Left ventricle myocardium inferior (tissue), 1 donor: ENCODE measurements around the gene STX16. TPM values are rescaled to one million over a fixed set of nuclear protein-coding genes. Genes with fewer than 3 reads are reported as not detected.

ENCODE experiments used
- DNase-seq: peaks from one replicate; pipeline ENCODE4 v3.0.0-alpha.2; 2020
- H3K27ac ChIP-seq: fragments of 200-600 bp; replicated peaks from 2 replicates; pipeline ENCODE4 v1.8.0; 2021
- H3K27me3 ChIP-seq: fragments of 200-600 bp; 2 replicates; pipeline ENCODE4 v1.8.0; 2021; ENCODE audit warnings: low read depth
- H3K36me3 ChIP-seq: fragments of 200-600 bp; 2 replicates; pipeline ENCODE4 v1.8.0; 2021
- H3K4me1 ChIP-seq: fragments of 200-600 bp; 2 replicates; pipeline ENCODE4 v1.8.0; 2021
- H3K4me3 ChIP-seq: fragments of 200-600 bp; 2 replicates; pipeline ENCODE4 v1.8.0; 2021; ENCODE audit warnings: mild to moderate bottlenecking, moderate library complexity
- H3K9me3 ChIP-seq: fragments of 200-600 bp; replicated peaks from 2 replicates; pipeline ENCODE4 v1.8.0; 2021
- CTCF ChIP-seq: fragments of 200-600 bp; IDR thresholded peaks from 2 replicates; pipeline ENCODE4 v1.8.0; 2021; ENCODE audit warnings: antibody characterized with exemption, mild to moderate bottlenecking, borderline replicate concordance
- intact Hi-C: fragments of 100-400 bp; cut with micrococcal nuclease; formaldehyde crosslinking; loops from one replicate; pipeline ENCODE4 v1.11.0; 2022
- total RNA-seq: library from RNA; stranded (reverse); fragmentation: NEBNext Ultra II Directional; extraction: Animal tissue kit (Norgen Biotek cat#: 25700); gene quantifications from one replicate; pipeline ENCODE4 v1.2.1, GENCODE V29; 2021
- donor health status: DM: no; HTN: yes; CAD: no; lungs with severe emphysema.

The STX16 gene
- total RNA-seq, 1 donor from 2014 or later: 28.0 TPM

- H3K4me1 ChIP-seq: no peaks in the 10 kb centered on the region
- no peaks in the 10 kb centered on the region for H3K27me3 ChIP-seq
- H3K27ac ChIP-seq: no peak overlapping the region
- peaks cover 55% of the 10 kb centered on the region for H3K36me3 ChIP-seq
- intact Hi-C loops: no loop called here
- no peaks in the 10 kb centered on the region for H3K9me3 ChIP-seq
- TF ChIP-seq CTCF: no peak
- no peak overlapping the region for H3K4me3 ChIP-seq
- DNase-seq: peak; percentile 7
Observed at GRCh38 chr20:58708246-58708931, 57.3 kb downstream of the STX16 start.

- no peak for TF ChIP-seq CTCF
- H3K27ac ChIP-seq: no peak overlapping the region
- DNase-seq: peak; percentile 5
- no peaks in the 10 kb centered on the region for H3K4me1 ChIP-seq
- H3K9me3 ChIP-seq: no peaks in the 10 kb centered on the region
- H3K4me3 ChIP-seq: no peak overlapping the region
- intact Hi-C loops: no loop called here
- H3K36me3 ChIP-seq: peaks cover 47% of the 10 kb centered on the region
- H3K27me3 ChIP-seq: no peaks in the 10 kb centered on the region
Observed at GRCh38 chr20:58709013-58709702, 58.1 kb downstream of the STX16 start.

- Histone ChIP-seq H3K36me3 (peaks cover 43% of the 10 kb centered on the region), H3K27me3 (no peaks in the 10 kb centered on the region), H3K4me1 (no peaks in the 10 kb centered on the region), H3K27ac (no peak overlapping the region), H3K9me3 (no peaks in the 10 kb centered on the region), H3K4me3 (no peak overlapping the region)
- DNase-seq: no peak
- TF ChIP-seq CTCF: no peak
- intact Hi-C loops: no loop called here
Observed at GRCh38 chr20:58709703-58710039, 58.6 kb downstream of the STX16 start.

GRCh38 chr20:58710481-58711265 lies 59.6 kb downstream of the STX16 start:
- intact Hi-C loops: no loop called here
- Histone ChIP-seq H3K9me3 (no peaks in the 10 kb centered on the region), H3K36me3 (peaks cover 33% of the 10 kb centered on the region), H3K27me3 (no peaks in the 10 kb centered on the region), H3K4me3 (no peak overlapping the region), H3K4me1 (no peaks in the 10 kb centered on the region), H3K27ac (no peak overlapping the region)
- no peak for TF ChIP-seq CTCF
- DNase-seq: no peak

GRCh38 chr20:58711266-58712051 lies 60.4 kb downstream of the STX16 start:
- no peaks in the 10 kb centered on the region for H3K9me3 ChIP-seq
- H3K4me3 ChIP-seq: no peak overlapping the region
- H3K27me3 ChIP-seq: no peaks in the 10 kb centered on the region
- no peak overlapping the region for H3K27ac ChIP-seq
- intact Hi-C loops: no loop called here
- no peaks in the 10 kb centered on the region for H3K4me1 ChIP-seq
- TF ChIP-seq CTCF: no peak
- DNase-seq: peak; percentile 5
- H3K36me3 ChIP-seq: peaks cover 27% of the 10 kb centered on the region
